C4-2B (cell line): ENCODE measurements around the gene INSIG1.

Experiments
- ZFX ChIP-seq: fragments of 450-650 bp; IDR thresholded peaks from 2 replicates; pipeline ENCODE4 v1.6.1; 2017
- TF ChIP-seq, protein P1 (sequence below): fragments of 450-650 bp; conservative IDR thresholded peaks from 2 replicates; pipeline ENCODE4 v1.5.1; 2017; ENCODE audit warnings: mild to moderate bottlenecking

DNA sequence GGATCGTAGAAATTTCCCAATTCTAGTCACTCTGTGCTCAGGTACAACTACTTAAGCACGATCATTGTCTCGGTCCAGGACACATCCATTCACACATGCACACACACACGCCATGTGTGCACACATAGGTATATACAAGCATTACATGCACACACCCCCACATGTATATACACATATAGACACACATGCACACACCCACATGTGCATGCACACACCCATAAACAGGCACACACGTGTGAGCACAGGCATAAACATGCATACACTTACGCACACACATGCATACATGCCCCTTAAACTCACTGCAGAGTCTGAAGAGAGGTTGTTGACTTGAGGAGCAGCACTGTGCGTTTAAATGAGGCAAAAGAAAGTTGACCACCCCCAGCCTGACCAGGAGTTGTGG is 32.5 kb upstream of the INSIG1 start:
- TF ChIP-seq, protein P1, sequence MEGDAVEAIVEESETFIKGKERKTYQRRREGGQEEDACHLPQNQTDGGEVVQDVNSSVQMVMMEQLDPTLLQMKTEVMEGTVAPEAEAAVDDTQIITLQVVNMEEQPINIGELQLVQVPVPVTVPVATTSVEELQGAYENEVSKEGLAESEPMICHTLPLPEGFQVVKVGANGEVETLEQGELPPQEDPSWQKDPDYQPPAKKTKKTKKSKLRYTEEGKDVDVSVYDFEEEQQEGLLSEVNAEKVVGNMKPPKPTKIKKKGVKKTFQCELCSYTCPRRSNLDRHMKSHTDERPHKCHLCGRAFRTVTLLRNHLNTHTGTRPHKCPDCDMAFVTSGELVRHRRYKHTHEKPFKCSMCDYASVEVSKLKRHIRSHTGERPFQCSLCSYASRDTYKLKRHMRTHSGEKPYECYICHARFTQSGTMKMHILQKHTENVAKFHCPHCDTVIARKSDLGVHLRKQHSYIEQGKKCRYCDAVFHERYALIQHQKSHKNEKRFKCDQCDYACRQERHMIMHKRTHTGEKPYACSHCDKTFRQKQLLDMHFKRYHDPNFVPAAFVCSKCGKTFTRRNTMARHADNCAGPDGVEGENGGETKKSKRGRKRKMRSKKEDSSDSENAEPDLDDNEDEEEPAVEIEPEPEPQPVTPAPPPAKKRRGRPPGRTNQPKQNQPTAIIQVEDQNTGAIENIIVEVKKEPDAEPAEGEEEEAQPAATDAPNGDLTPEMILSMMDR, result no peak
- no peak for TF ChIP-seq ZFX
